GM18508 (cell line): ENCODE measurements around the gene ST7L.
"Not testable (repeated sequence)": the region's sequence is repeated elsewhere in the genome, so short reads cannot be mapped to it uniquely, and the experiment has no call there.

ENCODE experiments used
- ATAC-seq: cut with Tn5 transposase; IDR thresholded peaks from one replicate; pipeline ENCODE4 v1.9.1; 2021; ENCODE audit warnings: moderate number of reproducible peaks; ENCODE audit not compliant: insufficient read depth, unreplicated experiment

ST7L gene

GRCh38 chr1:112618721-112619517, at the start of gene ST7L:
ST7L (minus strand) TSS chr1:112619141; CDS start chr1:112619113, 28 bp downstream.
- ATAC-seq: no peak

- ATAC-seq: no peak
These were observed 48.0 kb upstream of the ST7L start for GRCh38 chr1:112666946-112667345.

- ATAC-seq: no peak
These were observed 46.9 kb upstream of the ST7L start for GRCh38 chr1:112665857-112666256.

GRCh38 chr1:112651205-112651604, 32.3 kb upstream of the ST7L start:
- ATAC-seq: no peak

GRCh38 chr1:112646225-112646624, 27.3 kb upstream of the ST7L start:
- ATAC-seq: no peak

GRCh38 chr1:112643080-112643479, 24.1 kb upstream of the ST7L start:
- ATAC-seq: no peak

GRCh38 chr1:112640437-112640836, 21.5 kb upstream of the ST7L start:
- ATAC-seq: not testable (repeated sequence)

GRCh38 chr1:112638110-112638428, 19.1 kb upstream of the ST7L start:
- no peak for ATAC-seq

- no peak for ATAC-seq
These were observed 18.5 kb upstream of the ST7L start for GRCh38 chr1:112637254-112638109.

GRCh38 chr1:112636597-112637253, 17.8 kb upstream of the ST7L start:
- ATAC-seq: no peak

GRCh38 chr1:112636056-112636455, 17.1 kb upstream of the ST7L start:
- ATAC-seq: no peak

- no peak for ATAC-seq
These were observed 15.4 kb upstream of the ST7L start for GRCh38 chr1:112634367-112634766.

GRCh38 chr1:112633628-112634027, 14.7 kb upstream of the ST7L start:
- no peak for ATAC-seq

- ATAC-seq: no peak
These were observed 10.3 kb upstream of the ST7L start for GRCh38 chr1:112629256-112629655.

- no peak for ATAC-seq
These were observed 9.6 kb upstream of the ST7L start for GRCh38 chr1:112628516-112628915.

GRCh38 chr1:112626887-112627286, 7.9 kb upstream of the ST7L start:
- ATAC-seq: no peak

GRCh38 chr1:112626193-112626592, 7.3 kb upstream of the ST7L start:
- ATAC-seq: no peak

GRCh38 chr1:112625696-112626095, 6.8 kb upstream of the ST7L start:
- no peak for ATAC-seq

GRCh38 chr1:112624493-112624892, 5.6 kb upstream of the ST7L start:
- not testable (repeated sequence) for ATAC-seq

GRCh38 chr1:112620377-112620695, 1.4 kb upstream of the ST7L start:
- ATAC-seq: no peak
